Measurements from ENCODE around the gene DPYSL4.
A peak's percentile ranks its signal among the peaks of the same experiment; 100 is the strongest.
"Not testable (repeated sequence)": the region's sequence is repeated elsewhere in the genome, so short reads cannot be mapped to it uniquely, and the experiment has no call there.

DPYSL4 gene

DNA sequence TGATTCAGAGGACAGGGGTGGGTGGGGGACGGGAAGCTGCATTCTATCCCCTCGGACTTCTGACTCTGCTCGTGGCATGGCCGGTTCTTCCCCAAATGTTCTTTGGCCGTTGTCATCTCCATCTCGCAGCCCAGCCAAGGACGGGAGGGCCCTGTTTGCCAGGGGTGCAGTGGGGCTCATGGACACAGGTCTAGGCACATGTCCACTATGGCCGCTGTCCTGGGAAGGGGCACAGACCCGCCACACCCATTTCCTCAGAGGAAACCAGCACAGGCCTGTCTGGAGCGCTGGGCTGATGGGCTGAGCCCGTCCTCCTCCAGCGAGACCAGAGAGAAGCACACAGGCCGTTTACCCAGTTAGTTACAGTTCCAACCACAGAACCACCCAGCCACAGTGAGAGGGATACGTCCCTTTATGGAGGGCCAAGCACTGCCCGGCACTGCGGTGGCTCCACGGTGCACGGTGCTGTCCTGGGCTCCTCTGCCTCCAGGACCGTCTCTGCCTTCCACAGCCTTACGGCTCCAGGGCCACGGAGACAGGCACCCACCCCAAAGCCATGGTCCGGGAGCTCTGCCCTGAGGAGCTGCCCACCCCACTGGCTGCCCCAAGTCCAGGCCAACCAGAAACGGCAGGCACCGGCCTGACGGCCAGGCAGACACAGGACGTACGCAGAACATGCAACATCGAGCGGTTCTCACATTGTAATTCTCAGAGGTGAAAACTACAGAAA, 20.2 kb downstream of the DPYSL4 start:
- no peak for DNase-seq (ENCODE audit: low read depth in 2 of 2)

GRCh38 chr10:132207536-132208461, 21.1 kb downstream of the DPYSL4 start:
- no peak for DNase-seq (ENCODE audit: low read depth in 2 of 2)

DNA sequence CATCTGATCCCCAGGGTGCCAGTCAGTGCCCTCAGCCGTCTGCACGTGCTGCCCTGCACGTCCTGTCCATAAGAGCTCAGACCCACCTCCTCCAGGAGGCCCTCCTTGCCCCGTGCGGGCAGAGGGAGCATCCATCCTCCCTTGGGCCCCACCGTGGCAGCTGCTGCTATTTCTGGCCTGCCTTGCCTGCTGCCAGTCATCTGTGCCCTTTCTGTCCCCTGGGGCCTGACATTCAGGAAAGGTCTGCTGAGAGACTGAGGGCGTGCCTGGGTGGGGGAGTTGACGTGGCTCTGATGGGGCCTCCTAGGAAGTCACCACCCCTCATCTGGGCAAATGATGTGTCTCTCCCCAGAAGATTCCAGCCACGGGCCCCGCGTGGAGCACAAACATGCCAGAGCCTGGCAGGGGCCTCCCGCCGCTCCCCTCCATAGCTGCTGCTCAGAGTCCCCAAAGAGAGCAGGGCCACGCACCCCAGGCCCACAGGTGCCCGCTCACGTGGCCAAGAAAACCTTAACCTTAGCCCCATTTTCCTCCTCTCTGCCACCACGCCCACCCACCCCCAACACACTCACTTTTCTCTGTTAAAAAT, 21.8 kb downstream of the DPYSL4 start:
- no peak for DNase-seq (ENCODE audit: low read depth in 2 of 2)

- no peak for DNase-seq (ENCODE audit: low read depth in 2 of 2)
Observed at GRCh38 chr10:132209130-132209529, 22.4 kb downstream of the DPYSL4 start.

- DNase-seq (ENCODE audit: low read depth in 2 of 2): no peak
Observed at GRCh38 chr10:132209978-132210530, 23.3 kb downstream of the DPYSL4 start.

DNA sequence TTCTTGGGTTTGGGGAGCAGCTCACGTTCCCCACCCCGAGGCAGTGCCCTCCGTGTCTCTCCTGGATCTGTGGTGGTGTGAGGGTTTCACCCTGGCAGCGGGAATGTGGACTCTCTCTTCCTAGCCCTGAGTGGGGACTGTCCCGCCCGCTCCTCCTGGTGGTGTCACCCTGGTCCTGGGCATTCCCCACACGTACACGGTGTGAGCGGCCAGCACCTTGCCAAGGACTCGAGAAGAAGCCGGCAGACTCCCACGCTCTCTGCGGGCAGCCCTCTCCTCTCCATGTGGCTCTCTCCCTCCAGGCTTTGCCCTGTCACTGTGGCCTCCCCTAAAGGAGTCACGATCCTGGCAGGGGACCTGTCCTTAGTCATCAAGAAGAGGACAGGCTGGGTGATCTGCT, 24.0 kb downstream of the DPYSL4 start:
- DNase-seq (ENCODE audit: low read depth in 2 of 2): no peak

DNA sequence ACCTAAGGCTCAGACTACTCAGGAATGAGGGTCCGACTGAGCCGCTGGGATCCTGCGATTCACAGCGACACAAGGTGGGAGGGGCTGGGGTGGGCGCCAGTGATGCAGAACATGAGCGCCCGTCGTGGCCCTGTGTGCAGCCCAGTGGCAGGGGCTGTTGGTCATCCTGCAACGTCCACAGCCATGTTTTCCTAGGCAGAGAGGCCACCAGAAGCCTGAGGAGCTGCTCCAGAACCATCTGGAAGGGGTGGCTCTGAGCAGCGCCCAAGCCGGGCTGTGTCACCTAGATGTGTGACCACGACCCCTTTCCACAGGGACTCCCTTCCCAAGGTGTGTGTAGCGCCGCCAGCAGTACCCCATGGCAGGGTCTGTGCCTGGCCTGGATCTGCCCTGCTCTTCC, 24.5 kb downstream of the DPYSL4 start:
- no peak for DNase-seq (ENCODE audit: low read depth in 2 of 2)

GRCh38 chr10:132212816-132213215, 26.1 kb downstream of the DPYSL4 start:
- no peak for DNase-seq (ENCODE audit: low read depth in 2 of 2)

- no peak for DNase-seq (ENCODE audit: low read depth in 2 of 2)
Observed at GRCh38 chr10:132213917-132214316, 27.2 kb downstream of the DPYSL4 start.

GRCh38 chr10:132216441-132216840, 29.7 kb downstream of the DPYSL4 start:
- not testable (repeated sequence) for DNase-seq (ENCODE audit: low read depth in 2 of 2)

DNA sequence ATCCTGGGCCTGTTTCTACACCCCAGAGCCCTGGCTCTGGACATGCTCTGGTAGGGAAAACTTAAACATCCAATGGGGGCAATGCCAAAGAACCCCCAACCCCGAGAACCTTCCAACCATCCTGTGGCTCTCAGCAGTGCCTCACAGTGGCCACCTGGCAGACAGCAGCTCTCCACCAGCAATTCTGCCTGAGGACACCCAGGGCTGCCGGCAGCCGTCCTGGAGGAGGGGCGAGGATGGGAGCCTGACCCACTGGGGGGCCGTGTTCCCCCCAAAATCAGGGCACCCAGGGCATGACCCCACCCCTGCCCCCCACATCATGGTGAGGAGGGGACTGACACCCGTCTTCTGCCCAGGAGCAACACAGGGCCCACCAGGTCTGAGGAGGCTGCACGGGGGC, 32.7 kb downstream of the DPYSL4 start:
- no peak for DNase-seq (ENCODE audit: low read depth in 2 of 2)

DNA sequence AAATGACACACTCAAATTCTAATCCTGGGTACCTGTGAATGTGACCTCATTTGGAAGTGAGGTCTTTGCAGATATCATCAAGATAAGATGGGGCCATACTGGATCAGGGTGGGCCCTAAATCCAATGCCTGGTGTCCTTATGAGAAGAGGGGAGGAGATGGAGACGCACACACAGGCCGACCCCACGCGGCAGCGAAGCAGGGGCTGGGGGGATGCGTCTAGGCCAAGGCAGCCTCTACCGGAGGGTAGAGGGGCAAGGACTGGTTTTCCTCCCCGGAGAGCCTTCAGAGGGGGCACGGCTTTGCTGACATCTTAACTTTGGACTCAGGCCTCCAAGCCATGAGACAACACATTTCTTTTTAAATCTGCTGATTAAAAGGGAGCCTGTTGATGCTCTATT, 33.3 kb downstream of the DPYSL4 start:
- DNase-seq (ENCODE audit: low read depth in 2 of 2): no peak

GRCh38 chr10:132220996-132221395, 34.2 kb downstream of the DPYSL4 start:
- not testable (repeated sequence) for DNase-seq (ENCODE audit: low read depth in 2 of 2)

DNA sequence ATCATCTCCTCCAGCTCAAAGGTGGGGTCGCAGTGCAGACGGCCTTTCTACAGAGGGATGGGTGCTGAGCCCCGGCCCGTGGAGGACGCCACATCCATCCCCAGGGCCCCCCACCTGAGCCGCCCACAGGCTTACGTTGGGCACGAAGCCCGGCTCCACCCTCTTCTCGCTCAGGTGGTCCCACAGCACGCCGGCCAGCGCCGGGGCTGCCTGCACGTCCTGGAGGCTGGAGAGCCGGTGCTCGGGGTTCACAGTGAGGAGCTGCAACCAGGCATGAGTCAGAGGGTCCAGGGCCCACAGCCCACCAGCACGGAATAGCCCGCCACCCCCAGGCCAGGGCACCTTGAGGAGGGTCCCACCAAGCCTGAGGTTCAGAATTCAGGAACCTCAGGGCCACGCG, 36.0 kb downstream of the DPYSL4 start:
- no peak for DNase-seq (ENCODE audit: low read depth in 2 of 2)

DNA sequence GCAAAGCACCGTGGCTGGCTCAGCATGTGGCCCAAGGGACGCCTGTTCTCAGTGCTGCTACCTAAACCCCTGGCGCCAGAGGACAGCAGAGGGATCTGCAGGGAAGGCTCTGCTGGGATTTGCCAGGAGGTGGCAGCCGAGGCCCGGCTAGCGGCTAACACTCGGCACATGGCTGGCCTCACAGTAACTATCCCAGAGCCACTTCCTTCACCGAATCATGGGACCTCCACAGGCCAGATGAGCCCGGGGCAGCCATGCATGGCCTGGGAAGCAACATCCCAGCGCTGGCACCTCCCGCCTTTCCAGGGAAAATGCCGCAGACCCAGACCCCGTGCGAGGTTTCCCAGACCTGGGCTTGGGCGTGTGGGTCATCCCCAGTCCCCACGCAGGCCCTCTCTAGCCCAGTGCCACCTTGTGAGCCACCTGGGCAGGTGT, 36.4 kb downstream of the DPYSL4 start:
- peak; percentile 39 to 62 for DNase-seq (ENCODE audit: low read depth in 2 of 2)

DNA sequence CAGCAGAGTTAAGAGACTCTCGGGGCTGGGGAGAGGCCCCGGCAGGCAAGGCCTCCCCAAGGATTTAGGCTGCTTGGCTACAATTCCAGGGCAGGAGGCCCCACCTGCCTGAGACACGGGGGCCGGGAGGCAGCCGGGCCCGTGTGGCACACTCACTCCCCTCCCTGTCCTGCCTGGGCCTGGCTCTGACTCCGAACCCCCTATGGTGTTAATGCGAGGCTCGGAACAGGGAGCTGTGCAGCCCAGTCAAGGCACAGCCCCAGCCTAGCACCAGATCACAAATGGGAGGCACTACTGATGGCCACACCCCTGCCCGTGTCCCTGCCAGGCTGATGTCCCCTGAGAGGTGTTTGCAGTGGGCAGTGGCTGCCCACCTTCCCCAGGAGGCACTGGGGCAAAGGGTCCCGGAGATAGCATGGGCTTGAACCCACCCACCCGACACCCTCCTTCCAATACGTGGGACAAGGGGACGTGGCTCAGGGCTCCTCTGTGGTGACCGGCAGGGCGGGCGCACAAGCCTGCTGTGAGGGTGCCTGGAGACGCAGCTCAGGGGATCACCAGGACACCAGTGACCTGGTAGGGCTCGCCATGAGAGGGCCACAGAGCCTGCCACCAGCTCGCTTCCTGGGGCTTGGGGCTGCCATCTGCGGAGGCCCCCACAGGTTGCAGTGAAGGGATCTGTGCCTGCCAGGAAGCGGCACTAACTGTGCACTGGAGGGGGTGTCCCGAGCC, 37.0 kb downstream of the DPYSL4 start:
- no peak for DNase-seq (ENCODE audit: low read depth in 2 of 2)

GRCh38 chr10:132224343-132225072, 37.8 kb downstream of the DPYSL4 start:
- DNase-seq (ENCODE audit: low read depth in 2 of 2): no peak

- DNase-seq (ENCODE audit: low read depth in 2 of 2): no peak
Observed at GRCh38 chr10:132225073-132225848, 38.5 kb downstream of the DPYSL4 start.

- no peak for DNase-seq (ENCODE audit: low read depth in 2 of 2)
Observed at GRCh38 chr10:132225849-132226205, 39.1 kb downstream of the DPYSL4 start.

Measured in activated CD4-positive, alpha-beta T cell treated with anti-CD3 and anti-CD28 coated beads for 24 hours (primary cell).